Caki2 (cell line): ENCODE data around the gene TCP11. TPM values are rescaled to one million over a fixed set of nuclear protein-coding genes. Genes with fewer than 3 reads are reported as not detected.
"Not testable (repeated sequence)": the region's sequence is repeated elsewhere in the genome, so short reads cannot be mapped to it uniquely, and the experiment has no call there.

ENCODE experiments used
- DNase-seq: peaks from one replicate; pipeline ENCODE4 v3.0.0-alpha.2; 2015; ENCODE audit warnings: low read depth
- in situ Hi-C: cut with HindIII; loops from 2 replicates; pipeline ENCODE4 v1.10.0; 2016; ENCODE audit warnings: low sequenced_read_pairs, low pct_unique_long_range_greater_than_20kb, mixed read lengths
- total RNA-seq: library from RNA; depleted of rRNA; stranded (reverse); fragments of >200 nt; shearing (Covaris generic); gene quantifications from 2 replicates; pipeline ENCODE4 v1.2.3, GENCODE V29; 2014; ENCODE audit warnings: low replicate concordance

The TCP11 gene
- total RNA-seq, 1 experiment from 2014 or later = not detected

DNA sequence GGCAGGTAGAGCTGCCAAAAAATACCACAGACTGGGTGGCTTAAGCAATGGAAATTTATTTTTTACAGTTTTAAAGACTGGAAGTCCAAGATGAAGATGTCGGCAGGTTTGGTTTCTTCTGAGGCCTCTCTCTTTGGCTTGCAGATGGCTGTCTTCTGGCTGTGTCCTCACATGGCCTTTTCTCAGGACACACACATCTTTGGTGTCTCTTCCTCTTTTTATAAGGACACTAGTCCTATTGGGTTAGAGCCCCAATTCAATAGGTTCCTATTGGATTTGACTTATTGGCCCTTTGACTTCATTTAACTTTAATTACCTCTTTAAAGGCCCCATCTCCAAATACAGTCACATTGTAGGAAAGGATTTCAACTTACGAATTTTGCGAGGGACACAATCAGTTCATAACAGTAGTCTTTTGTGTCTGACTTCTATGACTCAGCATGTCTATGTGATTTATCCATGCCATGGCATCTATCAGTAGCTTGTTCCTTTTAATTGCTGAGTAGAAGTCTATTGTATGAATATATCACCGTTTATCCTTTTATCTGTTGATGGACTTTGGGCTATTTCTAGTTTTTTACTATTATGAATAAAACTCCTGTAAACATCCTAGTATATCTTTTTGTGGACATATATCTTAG is 11.0 kb upstream of the TCP11 start:
- in situ Hi-C loops = no loop called here
- DNase-seq = no peak

DNA sequence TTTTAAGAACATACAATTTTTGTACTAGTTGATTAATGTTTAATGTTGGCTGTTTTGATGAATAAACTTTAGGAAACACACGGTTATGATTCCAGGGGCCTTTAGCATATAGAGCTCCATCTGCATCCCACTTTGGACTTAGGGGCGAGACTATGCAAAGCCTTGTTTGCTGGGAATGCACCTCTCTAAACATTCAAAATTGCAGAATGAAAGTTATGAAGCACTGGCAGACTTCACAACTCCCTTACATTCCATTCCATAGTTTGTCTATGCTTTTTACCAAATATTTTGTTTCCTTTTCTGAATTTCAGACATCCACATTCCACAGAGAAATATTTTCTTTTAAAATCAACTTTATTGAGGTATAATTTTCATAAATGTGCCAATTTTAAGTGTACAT is 10.3 kb upstream of the TCP11 start:
- no peak for DNase-seq
- in situ Hi-C loops = no loop called here

DNA sequence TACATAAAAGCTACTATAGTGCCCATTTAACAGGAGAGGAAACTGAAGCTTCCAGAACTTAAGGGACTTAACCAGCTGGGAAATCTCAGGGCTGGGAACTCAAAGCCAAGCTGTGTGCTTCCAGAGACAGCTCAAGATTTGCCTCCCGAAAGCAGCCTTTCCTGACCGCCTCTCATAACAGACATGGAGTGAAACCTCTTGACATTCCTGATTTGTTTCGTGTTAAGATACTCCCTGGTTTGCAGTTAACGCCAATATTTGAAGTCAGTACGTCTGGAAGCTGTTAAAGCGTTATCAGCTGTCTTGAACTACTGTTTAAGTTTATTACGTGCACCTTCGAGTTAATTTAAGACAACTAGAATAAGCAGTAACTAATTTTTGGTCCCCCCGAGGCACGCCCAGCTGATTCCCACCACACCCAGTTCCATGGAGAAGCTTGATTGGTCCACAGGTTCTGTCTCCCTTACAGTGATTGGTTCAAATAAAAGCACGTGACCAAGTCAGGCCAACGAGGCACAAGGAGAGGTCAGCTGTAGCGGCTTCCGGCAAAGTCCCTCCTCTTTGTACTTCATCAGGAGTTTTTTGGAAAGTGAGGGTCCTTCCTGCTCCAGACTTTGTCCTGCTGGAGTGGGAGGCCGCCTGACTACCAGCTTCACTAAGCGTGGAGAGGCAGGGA is 8.9 kb upstream of the TCP11 start:
- in situ Hi-C loops = no loop called here
- no peak for DNase-seq

DNA sequence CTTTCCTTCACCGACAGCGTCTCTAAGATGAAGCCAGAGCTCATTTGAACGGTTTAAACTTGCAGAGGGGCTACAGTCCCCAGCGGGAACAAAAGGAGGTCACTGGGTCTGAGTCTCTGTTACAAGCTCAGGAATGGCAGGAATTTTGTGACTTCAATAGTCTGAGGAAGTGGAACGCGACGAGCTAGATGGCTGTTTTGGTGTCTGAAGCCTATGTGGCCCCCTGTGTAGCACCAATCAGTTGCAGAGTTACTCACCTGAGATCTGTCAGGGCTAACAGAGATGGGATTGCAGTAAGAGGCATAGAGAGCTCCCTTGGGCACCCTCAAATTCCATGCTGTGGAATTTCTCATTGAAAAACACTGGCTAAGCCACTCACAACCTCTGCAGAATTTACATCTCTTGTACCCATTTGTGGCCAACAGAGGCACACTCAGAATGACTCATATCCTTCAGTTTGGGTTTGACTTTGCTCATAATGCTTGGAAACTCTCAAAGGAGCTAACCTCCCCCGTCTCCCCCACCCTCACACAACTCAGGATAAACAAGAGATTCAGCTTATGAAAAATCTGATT is 7.1 kb upstream of the TCP11 start:
- DNase-seq = no peak
- in situ Hi-C loops = no loop called here

DNA sequence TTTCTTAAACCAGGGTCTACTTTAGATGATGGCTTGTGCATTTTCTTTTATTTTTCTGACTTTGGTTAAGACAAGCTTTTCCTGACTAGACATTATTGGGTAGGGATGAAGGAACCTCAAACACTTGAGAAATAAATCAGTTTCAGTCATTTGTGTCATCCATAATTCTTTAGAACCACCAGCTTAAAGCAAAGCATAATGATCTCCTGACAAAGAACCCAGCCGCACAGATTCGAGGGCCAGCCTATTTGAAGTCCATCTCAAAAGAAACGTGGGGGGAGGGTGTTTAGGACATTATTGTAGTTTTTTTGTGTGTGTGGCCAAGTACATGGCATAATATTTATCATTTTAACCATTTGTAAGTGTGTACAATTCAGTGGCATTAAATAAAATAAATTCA is 6.3 kb upstream of the TCP11 start:
- DNase-seq = no peak
- in situ Hi-C loops = no loop called here

DNA sequence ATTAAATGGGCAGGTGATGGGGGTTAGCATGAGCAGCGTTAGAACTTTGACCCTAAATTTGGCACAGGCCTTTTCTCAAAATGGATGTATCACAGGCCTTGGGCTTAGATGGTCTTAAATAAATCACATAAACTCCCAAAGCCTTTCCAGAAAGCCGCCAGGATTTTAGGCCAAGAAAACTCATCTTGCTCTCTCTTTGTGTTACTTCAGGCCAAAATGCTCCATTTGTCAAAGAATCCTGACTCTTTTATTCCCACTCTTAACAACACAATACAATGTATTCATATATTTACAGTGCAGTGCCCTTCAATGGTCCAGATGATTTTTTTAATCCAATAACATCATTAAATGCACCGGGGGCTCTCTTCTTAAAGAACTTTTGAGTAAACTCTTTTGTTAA is 5.9 kb upstream of the TCP11 start:
- in situ Hi-C loops = no loop called here

DNA sequence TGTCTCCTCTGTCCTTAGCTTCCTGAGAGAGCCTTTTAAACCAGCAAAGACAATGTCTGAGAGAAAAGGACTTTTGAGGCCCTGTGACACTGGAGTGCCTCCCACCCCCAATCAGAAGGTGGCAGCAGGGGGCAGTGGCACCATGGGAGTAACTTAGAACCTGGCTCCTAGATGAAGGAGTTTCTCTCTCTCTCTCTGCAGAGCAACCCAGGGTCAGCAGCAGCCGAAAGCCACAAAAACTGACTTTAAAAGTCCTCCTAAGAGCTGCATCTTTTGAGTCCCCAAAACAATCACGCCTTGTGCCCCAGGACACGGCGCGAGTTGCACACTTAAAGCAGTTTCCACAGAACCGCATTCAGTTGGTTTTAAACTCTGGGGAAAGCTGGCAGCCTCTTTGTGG is 5.3 kb upstream of the TCP11 start:
- no peak for DNase-seq
- in situ Hi-C loops = no loop called here

More for the DNA sequence above, 5.9 kb upstream of the TCP11 start:
- no peak for DNase-seq

DNA sequence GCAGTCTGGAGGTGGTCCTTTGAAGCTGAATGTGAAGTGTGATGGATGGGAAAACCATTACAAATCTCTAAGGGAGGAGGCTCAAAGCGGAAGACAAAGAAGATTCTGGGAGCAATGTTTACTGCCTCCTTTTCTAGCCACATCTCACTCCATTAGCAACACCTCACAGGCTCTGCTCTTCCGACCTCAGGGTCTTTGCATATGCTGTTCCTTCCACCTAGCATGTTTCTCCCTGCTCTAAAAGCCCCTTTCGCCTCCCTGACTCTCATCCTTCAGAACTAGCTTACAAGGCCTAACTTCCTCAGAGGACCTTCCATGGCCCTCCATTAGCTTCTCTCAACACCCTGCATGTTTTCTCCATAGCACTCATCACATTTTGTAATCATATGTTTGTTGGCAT is 4.6 kb upstream of the TCP11 start:
- in situ Hi-C loops = no loop called here
- DNase-seq = no peak

DNA sequence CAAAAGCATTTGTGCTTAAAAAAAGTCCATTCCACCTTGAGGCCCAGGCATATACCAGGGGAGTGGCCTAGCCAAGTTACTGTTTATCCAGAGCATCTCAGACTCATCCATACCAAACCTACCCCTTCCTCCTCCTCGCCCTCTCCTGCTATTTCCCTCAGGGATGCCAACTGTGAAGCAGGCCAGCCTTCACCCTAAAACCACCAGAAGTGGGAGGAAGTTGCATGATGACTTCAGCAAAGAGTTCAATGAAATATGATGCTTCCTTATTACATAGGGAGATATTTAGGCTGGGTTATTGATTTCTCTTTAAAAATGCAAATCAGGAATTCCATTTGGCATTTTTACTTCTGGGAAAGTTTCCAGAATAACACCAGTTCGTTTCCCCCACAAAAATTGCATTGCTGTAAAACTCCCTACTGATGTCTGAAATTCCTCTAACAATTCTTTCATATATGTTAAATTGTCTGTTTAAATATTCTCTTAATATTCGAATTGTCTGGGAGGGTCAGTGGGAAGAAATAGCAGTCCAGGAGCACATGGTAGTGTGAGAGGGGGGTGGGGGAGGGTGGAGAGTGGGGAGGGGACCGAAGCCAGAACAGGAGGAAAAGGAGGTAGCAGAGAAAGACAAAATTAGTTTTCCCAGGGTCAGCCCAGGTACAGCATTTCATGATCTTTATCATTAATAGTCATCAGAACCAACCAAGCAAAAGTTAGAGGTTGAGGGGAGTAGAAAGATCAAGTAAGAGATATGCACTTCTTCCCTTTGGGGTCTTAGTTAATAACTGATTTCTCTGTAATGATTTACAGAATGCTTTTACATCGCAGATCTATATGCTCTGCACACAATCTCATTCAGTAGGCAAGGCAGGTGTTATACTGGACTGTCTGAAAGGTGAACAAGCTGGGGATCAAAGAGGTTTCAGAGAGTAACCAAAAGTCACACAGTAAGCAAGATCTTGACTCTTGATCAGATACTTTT is 1.7 kb upstream of the TCP11 start:
- in situ Hi-C loops = no loop called here
- DNase-seq = no peak

DNA sequence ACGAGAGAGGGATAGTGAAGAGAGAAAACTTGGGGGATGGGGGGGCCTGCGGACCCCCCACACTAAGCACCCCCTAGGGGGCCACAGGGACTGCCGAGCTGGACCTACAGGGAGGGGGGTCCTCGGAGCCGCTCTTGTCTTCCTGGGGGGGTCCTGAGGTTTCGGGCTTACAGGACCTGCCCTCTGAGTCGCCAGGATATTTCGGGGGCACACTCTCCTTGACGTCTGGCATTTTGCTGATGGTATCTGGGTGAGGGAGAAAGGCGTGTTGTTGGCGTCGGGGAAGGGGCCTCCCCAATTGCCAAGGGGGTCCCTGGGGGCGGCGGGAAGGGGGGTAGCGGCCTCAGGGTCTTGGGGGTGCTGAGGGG is 516 bp downstream of the TCP11 start:
- DNase-seq = no peak
- in situ Hi-C loops = no loop called here

DNA sequence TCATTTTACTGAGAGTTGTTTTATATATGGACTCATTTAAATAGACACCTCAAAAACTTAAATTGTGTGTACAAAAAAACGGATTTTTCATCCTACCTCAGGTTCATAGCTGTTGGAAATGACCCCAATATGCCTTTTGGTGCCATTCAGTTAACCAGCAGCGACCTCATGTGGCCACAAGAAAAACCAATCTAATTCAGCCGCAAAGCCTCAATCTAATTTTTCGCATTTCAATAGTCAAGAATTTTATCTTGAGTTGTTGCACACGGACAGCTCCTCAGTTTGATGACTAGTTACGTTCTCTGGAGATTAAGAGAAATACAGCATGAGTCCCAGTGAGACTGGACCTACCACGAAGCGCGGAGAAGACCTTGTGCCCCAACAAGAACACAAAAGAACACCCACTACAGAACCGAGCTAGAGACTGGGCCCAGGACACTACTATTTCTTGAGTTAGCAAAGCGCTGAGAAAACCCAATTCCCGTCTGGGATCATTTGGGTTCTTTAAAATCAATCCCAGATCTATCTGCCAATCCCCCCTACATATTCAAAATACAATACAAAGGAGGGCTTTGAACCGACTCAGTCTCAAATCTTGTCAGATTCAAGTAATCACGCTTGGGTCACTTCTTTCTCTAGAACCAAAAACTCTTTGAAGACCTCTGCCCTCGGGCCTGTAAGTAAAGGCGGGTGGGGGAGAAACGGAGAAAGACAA is 1.1 kb downstream of the TCP11 start:
- DNase-seq = peak; percentile 31
- in situ Hi-C loops = no loop called here

DNA sequence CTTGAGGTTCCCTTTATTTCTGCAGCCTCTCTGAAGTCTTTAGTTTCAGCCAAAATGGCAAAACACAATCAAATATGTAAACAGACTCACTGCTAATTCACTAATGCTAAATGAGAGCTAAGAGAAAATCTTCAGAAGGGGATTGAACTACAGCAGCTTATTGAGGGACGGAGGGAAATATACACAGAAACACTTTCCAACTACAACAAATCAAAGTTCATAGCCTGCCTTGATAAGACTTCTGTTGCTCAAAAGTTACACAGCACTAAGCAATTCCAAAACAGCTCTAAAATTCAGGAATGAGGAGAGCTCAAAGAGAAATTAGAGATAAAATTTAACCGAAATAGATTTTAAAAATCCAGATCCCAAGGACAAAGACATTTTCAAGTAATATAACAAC is 1.7 kb downstream of the TCP11 start:
- no peak for DNase-seq
- in situ Hi-C loops = no loop called here

DNA sequence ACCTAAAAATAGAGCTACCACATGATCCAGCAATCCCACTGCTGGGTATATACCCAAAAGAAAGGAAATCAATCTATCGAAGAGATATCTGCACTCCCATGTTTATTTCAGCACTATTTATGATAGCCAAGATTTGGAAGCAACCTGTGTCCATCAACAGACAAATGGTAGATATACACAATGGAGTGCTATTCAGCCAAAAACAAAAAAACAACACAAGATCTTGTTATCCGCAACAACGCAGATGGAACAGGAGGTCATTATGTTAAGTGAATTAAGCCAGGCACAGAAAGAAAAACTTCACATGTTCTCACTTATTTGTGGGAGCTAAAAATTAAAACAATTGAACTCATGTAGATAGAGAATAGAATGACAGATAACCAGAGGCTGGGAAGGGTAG is 2.9 kb downstream of the TCP11 start:
- DNase-seq, in situ Hi-C loops: not testable (repeated sequence)

DNA sequence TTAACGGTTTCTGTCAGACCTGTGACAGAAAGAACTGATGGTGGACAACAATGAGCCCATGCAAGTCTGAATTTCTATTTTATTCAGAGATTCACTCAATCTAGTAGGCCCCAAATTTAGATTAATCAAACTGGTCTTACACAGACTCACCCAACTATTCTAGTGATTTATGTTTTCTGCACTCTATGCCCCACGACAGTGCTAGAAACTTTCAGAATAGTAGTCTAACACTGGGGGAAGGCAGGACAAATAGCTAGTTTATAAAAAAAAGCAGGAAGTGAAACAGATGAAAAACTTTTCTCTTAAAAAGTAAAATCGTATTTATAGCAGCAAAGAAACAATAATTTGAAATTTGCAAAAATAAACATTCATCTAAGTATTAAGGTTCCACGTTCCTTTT is 5.0 kb downstream of the TCP11 start:
- DNase-seq = no peak
- in situ Hi-C loops = no loop called here

DNA sequence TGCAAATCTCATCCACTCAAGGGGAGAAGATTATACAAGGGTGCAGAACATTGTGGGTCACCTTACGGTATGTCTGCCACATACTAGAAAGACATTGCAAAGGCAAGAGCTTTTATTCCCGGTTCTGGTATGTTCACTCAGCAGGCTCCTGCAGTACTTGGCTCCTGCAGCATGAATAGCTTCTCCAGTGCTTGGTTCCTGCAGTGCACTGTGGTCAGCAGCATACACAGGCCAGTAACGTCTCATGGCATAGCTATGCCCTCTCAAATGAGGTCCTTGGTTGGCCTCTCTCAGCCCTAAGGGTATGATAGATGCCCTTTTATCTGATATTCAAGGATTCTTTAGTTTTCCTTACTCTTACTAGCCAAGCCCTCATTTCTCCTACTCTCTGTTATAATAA is 12.6 kb downstream of the TCP11 start:
- in situ Hi-C loops = no loop called here
- DNase-seq = no peak

DNA sequence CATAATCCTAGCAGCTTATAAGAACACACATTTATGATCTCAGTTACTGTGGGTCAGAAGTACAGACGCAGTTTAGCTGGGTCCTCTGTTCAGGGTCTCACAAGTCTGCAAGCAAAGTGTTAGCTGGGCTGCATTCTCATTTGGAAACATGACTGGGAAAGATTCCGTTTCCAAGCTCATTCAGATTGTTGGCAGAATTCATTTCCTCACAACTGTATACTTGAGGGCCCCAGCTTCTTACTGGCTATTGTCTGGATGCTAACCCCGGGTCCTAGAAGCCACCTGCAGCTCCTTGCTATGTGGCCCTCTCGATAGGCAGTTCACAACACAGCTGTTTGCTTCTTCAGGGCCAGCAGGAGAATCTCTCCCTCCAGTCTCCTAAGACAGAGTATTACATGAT is 13.1 kb downstream of the TCP11 start:
- in situ Hi-C loops = no loop called here
- no peak for DNase-seq

DNA sequence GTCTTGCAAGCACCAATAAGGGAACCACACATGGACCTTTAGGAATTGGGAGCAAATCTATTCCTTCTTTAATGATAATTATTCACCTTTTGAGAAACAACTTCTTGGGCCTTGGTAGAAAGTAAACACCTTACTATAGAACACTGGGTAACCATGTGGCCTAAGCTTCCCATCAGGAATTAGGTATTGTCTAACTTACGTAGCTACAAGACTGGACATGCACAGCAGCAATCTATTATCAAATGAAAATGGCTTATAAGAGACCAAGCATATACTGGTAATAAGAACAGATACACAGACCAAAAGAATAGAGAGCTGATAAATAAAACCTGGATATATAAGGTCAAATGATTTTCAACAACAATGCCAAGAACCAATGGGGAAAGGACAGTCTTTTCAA is 16.8 kb downstream of the TCP11 start:
- no peak for DNase-seq
- in situ Hi-C loops = no loop called here

DNA sequence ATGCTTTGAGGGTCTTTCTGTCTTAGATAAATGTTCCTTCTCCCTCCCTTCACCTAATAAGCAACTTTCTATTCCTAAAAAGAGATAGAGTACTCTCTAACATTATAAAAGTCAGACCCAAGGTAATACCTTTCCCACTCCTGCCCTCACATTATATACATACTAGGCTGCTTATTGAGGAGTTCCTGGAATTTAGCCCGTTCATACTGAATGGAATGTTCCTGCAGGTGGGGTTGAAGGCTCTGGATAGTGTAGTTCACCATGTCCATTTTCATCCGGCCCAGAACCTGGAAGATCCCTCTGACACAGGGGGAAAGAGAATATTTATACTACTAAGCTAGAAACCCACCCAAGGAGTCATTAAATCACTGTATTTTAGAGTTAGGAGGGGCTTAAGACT is 20.4 kb downstream of the TCP11 start:
- no peak for DNase-seq
- in situ Hi-C loops = no loop called here
